Lung (tissue), 12 donors: Measurements from ENCODE around the gene CD7. TPM values are rescaled to one million over a fixed set of nuclear protein-coding genes. Genes with fewer than 3 reads are reported as not detected.

Experiments used
- ATAC-seq: fragments of 200-7000 bp; cut with Tn5 transposase; one replicate; pipeline ENCODE4 v1.9.1; 2020; ENCODE audit warnings: moderate number of reproducible peaks; ENCODE audit not compliant: insufficient read depth, low FRiP score
- DNase-seq, 3 donors: peaks; one replicate each; pipeline ENCODE4 v3.0.0-alpha.2; 2013 to 2017
- H3K27ac ChIP-seq, 2 donors: one replicate each; pipeline ENCODE4 v1.5.1; 2013; ENCODE audit warnings: mild to moderate bottlenecking in 2 of 2, moderate library complexity in 2 of 2, control low read depth in 1 of 2, inconsistent platforms in 1 of 2, low read depth in 1 of 2, low read length in 1 of 2
- H3K27me3 ChIP-seq, 3 donors: one replicate each; pipeline ENCODE4 v1.5.1; 2013; ENCODE audit warnings: low read length in 2 of 3; ENCODE audit not compliant: control insufficient read depth in 3 of 3, insufficient read depth in 3 of 3
- H3K36me3 ChIP-seq, 4 donors: one replicate each; pipeline ENCODE4 v1.5.1; 2013; ENCODE audit warnings: low read length in 4 of 4, mild to moderate bottlenecking in 1 of 4, moderate library complexity in 1 of 4; ENCODE audit not compliant: control insufficient read depth in 4 of 4, insufficient read depth in 4 of 4
- H3K4me1 ChIP-seq, 5 donors: one replicate each; pipeline ENCODE4 v1.5.1; 2013; ENCODE audit warnings: low read length in 5 of 5, mild to moderate bottlenecking in 2 of 5, moderate library complexity in 1 of 5; ENCODE audit not compliant: control insufficient read depth in 5 of 5, insufficient read depth in 5 of 5
- H3K4me3 ChIP-seq: one replicate; pipeline ENCODE4 v1.5.1; 2013; ENCODE audit warnings: mild to moderate bottlenecking, control low read depth, moderate library complexity
- H3K9ac ChIP-seq, 2 donors: one replicate each; pipeline ENCODE4 v1.5.1; 2013; ENCODE audit warnings: low read length in 2 of 2, control low read depth in 1 of 2; ENCODE audit not compliant: insufficient read depth in 1 of 2
- H3K9me3 ChIP-seq, 4 donors: one replicate each; pipeline ENCODE4 v1.5.1; 2013; ENCODE audit warnings: low read length in 3 of 4, mild to moderate bottlenecking in 1 of 4, moderate library complexity in 1 of 4; ENCODE audit not compliant: control insufficient read depth in 4 of 4, insufficient read depth in 3 of 4
- WGBS, 2 donors: extraction: QIAGEN DNeasy Blood & Tissue Kit; methylation state at CpG; one replicate each; pipeline ENCODE4 v1.1.7; 2013; 5-methylcytosine and 5-hydroxymethylcytosine counted together
- polyA plus RNA-seq, 2 donors: library from polyadenylated mRNA; stranded (reverse); fragments of 200-250 nt; gene quantifications; one replicate each; pipeline ENCODE4 v1.2.1, GENCODE V29; 2013
- total RNA-seq, 2 donors: library from RNA; depleted of rRNA in 1 of 2; stranded (reverse); fragments of >200 nt in 1 of 2; gene quantifications; one replicate each; pipeline ENCODE4 v1.2.1, GENCODE V29; 2014 to 2021
- TF ChIP-seq, protein P1 (sequence below): IDR thresholded peaks from 2 replicates; pipeline ENCODE4 v1.5.1; 2012; ENCODE audit warnings: mild to moderate bottlenecking; ENCODE audit errors: control extremely low read depth, extremely low read depth
- donor health status: control.
- donor health status: control.
- donor health status: Bipolar disorder and iron deficiency.
- donor health status: healthy.
- donor health status: DM: yes; HTN: yes; CAD: no.

The CD7 gene
- total and polyA plus RNA-seq, 4 donors: 2.3 to 10.7 (median 6.1) TPM

DNA sequence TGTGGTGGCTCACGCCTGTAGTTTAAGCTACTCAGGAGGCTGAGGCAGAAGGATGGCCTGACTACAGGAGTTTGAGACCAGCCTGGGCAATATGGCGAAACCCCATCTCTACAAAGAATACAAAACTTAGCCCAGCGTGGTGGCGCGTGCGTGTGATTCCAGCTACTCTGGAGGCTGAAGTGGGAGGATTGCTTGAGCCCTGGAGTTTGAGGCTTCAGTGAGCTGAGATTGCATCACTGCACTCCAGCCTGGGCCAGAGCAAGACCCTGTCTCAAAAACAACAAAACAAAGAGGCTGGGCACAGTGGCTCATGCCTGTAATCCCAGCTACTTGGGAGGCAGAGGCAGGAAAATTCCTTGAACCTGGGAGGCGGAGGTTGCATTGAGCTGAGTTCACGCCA, 36.9 kb downstream of the CD7 start:
- no peak overlapping the region for H3K27ac ChIP-seq
- H3K9me3 ChIP-seq: no peaks in the 10 kb centered on the region
- ATAC-seq: no peak
- 92 to 94% methylated on average over 8 of the region's 8 CpGs for WGBS, 2 donors
- no peaks in the 10 kb centered on the region for H3K36me3 ChIP-seq
- H3K4me1 ChIP-seq: peaks cover 0 to 14% (median 0%) of the 10 kb centered on the region in 5 donors
- no peak overlapping the region for H3K4me3 ChIP-seq
- no peaks in the 10 kb centered on the region for H3K27me3 ChIP-seq
- no peak overlapping the region for H3K9ac ChIP-seq
- TF ChIP-seq, protein P1, sequence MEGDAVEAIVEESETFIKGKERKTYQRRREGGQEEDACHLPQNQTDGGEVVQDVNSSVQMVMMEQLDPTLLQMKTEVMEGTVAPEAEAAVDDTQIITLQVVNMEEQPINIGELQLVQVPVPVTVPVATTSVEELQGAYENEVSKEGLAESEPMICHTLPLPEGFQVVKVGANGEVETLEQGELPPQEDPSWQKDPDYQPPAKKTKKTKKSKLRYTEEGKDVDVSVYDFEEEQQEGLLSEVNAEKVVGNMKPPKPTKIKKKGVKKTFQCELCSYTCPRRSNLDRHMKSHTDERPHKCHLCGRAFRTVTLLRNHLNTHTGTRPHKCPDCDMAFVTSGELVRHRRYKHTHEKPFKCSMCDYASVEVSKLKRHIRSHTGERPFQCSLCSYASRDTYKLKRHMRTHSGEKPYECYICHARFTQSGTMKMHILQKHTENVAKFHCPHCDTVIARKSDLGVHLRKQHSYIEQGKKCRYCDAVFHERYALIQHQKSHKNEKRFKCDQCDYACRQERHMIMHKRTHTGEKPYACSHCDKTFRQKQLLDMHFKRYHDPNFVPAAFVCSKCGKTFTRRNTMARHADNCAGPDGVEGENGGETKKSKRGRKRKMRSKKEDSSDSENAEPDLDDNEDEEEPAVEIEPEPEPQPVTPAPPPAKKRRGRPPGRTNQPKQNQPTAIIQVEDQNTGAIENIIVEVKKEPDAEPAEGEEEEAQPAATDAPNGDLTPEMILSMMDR: no peak
- DNase-seq: no peak

DNA sequence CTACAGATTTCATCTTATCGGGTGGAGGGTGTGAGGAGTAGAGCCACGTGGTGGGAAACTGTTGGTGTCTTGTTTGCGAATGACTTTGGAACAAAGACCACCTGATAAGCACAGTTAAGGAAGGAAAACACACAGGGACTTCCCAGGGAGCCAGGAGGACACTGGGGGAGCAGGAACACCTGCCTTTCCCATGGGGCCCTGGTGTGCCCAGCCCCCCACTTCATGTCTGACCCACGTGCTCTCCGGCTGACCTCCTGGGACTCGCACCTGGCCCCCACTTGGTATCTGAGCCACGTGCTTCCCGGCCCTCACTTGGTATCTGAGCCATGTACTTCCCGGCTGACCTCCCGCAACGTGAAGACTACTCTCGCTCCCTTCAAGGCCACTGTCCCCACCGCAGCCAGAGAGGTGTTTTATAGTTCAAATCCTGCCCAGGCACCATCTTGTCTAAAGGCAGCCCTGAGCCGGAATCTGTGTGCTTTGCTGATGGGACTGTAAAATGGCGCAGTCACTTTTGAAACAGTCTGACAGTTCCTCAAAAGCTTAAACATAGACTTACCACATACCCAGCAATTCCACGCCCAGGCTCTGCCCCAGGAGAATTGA, 38.5 kb downstream of the CD7 start:
- Histone ChIP-seq H3K4me1 (peaks cover 0 to 19% (median 4%) of the 10 kb centered on the region in 5 donors), H3K27ac (peak overlapping the region in 1 of 2 donors; percentile 40)
- no peak for ATAC-seq

DNA sequence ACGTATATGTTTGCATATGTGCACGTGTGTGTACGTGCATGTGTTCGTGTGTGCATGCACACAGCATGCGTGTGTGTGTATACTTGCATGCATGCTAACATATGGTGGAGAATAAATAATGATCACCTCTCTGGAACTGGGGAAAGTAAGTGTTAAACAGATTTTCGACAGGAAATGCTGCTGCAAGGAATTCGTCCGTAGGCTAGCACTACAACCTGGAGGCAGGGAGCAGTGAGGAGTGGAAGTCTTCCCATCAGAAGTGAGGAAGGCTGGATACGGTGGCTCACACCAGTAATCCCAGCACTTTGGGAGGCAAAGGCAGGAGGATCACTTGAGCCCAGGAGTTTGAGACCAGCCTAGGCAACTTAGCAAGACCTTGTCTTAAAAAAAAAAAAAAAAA, 39.1 kb downstream of the CD7 start:
- no peak for ATAC-seq
- Histone ChIP-seq H3K9me3 (no peaks in the 10 kb centered on the region), H3K9ac (no peak overlapping the region), H3K36me3 (no peaks in the 10 kb centered on the region), H3K4me3 (no peak overlapping the region), H3K4me1 (peaks cover 0 to 19% (median 4%) of the 10 kb centered on the region in 5 donors), H3K27ac (no peak overlapping the region), H3K27me3 (no peaks in the 10 kb centered on the region)
- WGBS, 2 donors: 86 to 88% methylated on average over 9 of the region's 9 CpGs
- TF ChIP-seq, protein P1: no peak
- no peak for DNase-seq

More for the DNA sequence above, 38.5 kb downstream of the CD7 start:
- Histone ChIP-seq H3K4me3 (no peak overlapping the region), H3K27me3 (no peaks in the 10 kb centered on the region), H3K36me3 (no peaks in the 10 kb centered on the region), H3K9ac (no peak overlapping the region), H3K9me3 (no peaks in the 10 kb centered on the region)
- TF ChIP-seq, protein P1: no peak
- WGBS, 2 donors: 80 to 87% methylated on average over 16 of the region's 16 CpGs
- no peak for DNase-seq

DNA sequence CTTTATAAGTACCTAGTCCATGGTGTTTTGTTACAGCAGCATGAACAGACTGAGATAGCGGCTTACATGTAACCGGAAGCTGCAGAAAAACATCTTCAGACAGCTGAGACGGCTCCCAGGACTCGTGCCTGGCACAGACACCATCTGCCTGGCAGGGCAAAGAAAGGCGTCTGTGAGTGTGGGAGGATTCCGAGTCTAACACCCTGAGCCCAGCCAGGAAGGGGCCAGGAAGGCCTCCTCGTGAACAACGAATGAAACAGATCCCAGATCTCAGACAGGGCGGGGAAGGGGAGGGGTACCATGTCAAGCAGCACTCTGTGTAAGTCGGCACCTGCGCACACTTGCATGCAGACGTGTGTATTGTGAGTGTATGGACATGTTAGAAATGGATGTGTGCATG, 39.6 kb downstream of the CD7 start:
- TF ChIP-seq, protein P1: no peak
- no peaks in the 10 kb centered on the region for H3K27me3 ChIP-seq
- H3K36me3 ChIP-seq: no peaks in the 10 kb centered on the region
- H3K27ac ChIP-seq: no peak overlapping the region
- peaks cover 0 to 14% (median 4%) of the 10 kb centered on the region in 5 donors for H3K4me1 ChIP-seq
- ATAC-seq (no peak), DNase-seq (no peak)
- WGBS, 2 donors: 85 to 94% methylated on average over 12 of the region's 12 CpGs
- no peak overlapping the region for H3K4me3 ChIP-seq
- H3K9ac ChIP-seq: no peak overlapping the region
- H3K9me3 ChIP-seq: no peaks in the 10 kb centered on the region
